ENCODE data around the gene CCDC32. TPM values are rescaled to one million over a fixed set of nuclear protein-coding genes. Genes with fewer than 3 reads are reported as not detected.

The CCDC32 gene
- total and polyA plus RNA-seq, 7 donors: 21.4 to 55.3 (median 37.1) TPM

DNA sequence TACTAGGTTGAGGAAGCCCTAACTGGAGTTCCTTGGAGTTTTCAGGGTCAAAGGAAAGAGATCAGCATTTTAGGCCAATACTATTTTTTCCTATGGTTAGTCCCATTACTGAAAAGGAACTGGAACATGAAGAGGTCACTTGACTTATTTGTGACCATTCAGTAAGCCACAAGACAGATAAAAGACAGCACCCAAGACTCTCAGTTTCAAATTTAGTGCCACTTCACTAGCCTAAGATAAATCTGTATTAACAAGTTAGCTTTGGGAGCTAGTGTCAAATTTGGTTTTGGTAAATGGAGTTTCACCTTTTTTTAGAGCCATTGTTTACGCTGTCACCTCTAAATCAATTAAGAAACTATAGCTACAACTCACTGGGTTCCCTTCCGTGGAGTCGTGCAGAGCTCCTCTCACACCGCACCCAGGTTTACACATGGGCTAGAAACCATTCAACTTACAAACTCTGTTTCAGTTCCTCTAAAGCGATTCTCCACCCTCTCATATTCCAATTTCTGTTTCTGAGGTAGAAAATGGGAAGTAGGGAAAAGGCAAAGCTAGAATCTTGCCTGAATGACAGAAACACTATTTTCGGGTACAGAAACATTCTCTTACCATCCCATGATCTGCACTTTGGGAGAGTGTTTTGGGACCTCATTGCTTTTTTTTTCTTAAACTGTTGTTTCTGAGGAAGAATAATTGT, 14.4 kb downstream of the CCDC32 start:
- Histone ChIP-seq H3K4me3 (no peak overlapping the region), H3K9me3 (no peaks in the 10 kb centered on the region), H3K27ac (no peak overlapping the region), H3K36me3 (peaks cover 0 to 70% (median 4%) of the 10 kb centered on the region in 4 donors), H3K4me1 (no peaks in the 10 kb centered on the region), H3K27me3 (no peaks in the 10 kb centered on the region)
- TF ChIP-seq, protein P1, sequence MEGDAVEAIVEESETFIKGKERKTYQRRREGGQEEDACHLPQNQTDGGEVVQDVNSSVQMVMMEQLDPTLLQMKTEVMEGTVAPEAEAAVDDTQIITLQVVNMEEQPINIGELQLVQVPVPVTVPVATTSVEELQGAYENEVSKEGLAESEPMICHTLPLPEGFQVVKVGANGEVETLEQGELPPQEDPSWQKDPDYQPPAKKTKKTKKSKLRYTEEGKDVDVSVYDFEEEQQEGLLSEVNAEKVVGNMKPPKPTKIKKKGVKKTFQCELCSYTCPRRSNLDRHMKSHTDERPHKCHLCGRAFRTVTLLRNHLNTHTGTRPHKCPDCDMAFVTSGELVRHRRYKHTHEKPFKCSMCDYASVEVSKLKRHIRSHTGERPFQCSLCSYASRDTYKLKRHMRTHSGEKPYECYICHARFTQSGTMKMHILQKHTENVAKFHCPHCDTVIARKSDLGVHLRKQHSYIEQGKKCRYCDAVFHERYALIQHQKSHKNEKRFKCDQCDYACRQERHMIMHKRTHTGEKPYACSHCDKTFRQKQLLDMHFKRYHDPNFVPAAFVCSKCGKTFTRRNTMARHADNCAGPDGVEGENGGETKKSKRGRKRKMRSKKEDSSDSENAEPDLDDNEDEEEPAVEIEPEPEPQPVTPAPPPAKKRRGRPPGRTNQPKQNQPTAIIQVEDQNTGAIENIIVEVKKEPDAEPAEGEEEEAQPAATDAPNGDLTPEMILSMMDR (IDR thresholded peaks at IDR 0.05): no peak
- TF ChIP-seq POLR2AphosphoS5 (IDR thresholded peaks at IDR 0.05) (no peak), EP300 (IDR thresholded peaks at IDR 0.05) (no peak), POLR2A (IDR thresholded peaks at IDR 0.05) (no peak)
- intact Hi-C loops (cut with DNase I): no loop called here
- DNase-seq: no peak
- WGBS, 2 donors: 69 to 80% methylated on average over 6 of the region's 6 CpGs

DNA sequence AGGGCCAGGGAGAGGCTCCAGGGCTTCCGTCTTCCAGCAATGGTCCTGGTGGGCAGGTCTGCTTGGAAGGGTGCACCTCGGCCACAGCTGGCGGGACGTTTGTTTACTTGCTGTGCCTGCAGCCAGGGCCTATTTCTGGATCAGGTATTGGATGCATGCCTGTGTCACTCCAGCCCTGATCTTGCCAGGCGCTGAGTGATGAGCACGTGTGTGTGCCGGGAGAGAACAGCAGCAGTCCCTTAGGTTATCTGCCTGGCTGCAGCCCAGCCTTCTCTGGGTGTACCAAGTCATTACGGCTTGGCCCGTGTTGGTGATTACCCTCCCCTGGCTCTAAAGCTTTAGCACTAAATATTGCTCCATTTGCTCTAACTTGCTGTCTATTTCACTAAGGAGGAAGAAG, 14.9 kb downstream of the CCDC32 start:
- Histone ChIP-seq H3K4me1 (no peaks in the 10 kb centered on the region), H3K27me3 (no peaks in the 10 kb centered on the region), H3K36me3 (peaks cover 0 to 64% (median 4%) of the 10 kb centered on the region in 4 donors), H3K9me3 (no peaks in the 10 kb centered on the region), H3K4me3 (no peak overlapping the region), H3K27ac (no peak overlapping the region)
- intact Hi-C loops (cut with DNase I): no loop called here
- 74 to 84% methylated on average over 9 of the region's 9 CpGs for WGBS, 2 donors
- DNase-seq: no peak
- TF ChIP-seq POLR2AphosphoS5 (IDR thresholded peaks at IDR 0.05) (no peak), EP300 (IDR thresholded peaks at IDR 0.05) (no peak), POLR2A (IDR thresholded peaks at IDR 0.05) (no peak)
- TF ChIP-seq, protein P1 (IDR thresholded peaks at IDR 0.05): no peak

DNA sequence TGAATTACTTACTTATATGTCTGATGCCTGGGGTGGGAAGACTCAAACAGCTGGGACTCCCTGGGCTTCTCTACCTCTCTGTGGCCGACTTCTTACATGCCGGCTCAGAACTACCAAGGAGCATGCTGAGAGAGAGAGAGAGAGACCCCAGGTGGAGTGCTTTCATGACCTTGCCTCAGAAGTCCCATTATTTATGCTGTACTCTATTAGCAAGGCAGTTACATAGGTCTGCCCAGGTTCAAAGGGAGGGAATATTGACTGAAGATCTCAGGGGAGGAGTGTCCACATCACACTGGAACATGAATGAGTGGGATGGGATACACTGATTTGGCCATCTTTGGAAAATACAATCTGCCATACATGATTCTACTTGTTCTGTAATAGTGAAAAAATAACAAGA, 16.2 kb downstream of the CCDC32 start:
- Histone ChIP-seq H3K4me1 (no peaks in the 10 kb centered on the region), H3K9me3 (no peaks in the 10 kb centered on the region), H3K27ac (no peak overlapping the region), H3K27me3 (no peaks in the 10 kb centered on the region), H3K36me3 (peaks cover 0 to 52% (median 4%) of the 10 kb centered on the region in 4 donors), H3K4me3 (no peak overlapping the region)
- WGBS, 2 donors: 95 to 97% methylated on average over 2 of the region's 2 CpGs
- TF ChIP-seq EP300 (IDR thresholded peaks at IDR 0.05): no peak
- no peak for TF ChIP-seq POLR2AphosphoS5 (IDR thresholded peaks at IDR 0.05)
- TF ChIP-seq POLR2A (IDR thresholded peaks at IDR 0.05): no peak
- TF ChIP-seq, protein P1 (IDR thresholded peaks at IDR 0.05): no peak
- DNase-seq: no peak
- intact Hi-C loops (cut with DNase I): no loop called here

DNA sequence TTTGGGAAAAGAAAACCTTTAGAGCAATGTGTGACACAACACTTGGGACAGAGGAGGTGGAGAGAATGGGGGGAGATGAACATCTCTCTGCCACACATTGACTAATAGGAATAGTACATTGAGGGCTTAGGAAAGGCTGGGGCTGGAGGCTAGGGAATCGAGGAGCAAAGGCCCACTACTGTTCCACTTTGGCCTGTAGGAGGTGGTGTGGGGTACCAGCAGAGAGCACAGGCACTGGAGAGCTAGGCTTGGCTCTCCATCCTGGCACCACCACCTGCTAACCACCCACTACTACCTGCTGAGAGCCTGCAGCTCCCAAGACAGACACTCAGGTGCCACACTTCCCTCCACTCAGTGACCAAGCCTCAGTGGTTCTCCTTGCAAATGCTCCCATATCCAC, 19.4 kb downstream of the CCDC32 start:
- intact Hi-C loops (cut with DNase I): no loop called here
- no peak overlapping the region for H3K4me3 ChIP-seq
- H3K27ac ChIP-seq: no peak overlapping the region
- TF ChIP-seq, protein P1 (IDR thresholded peaks at IDR 0.05): no peak
- no peak for TF ChIP-seq EP300 (IDR thresholded peaks at IDR 0.05)
- TF ChIP-seq POLR2AphosphoS5 (IDR thresholded peaks at IDR 0.05): no peak
- TF ChIP-seq POLR2A (IDR thresholded peaks at IDR 0.05): no peak
- H3K27me3 ChIP-seq: no peaks in the 10 kb centered on the region
- no peaks in the 10 kb centered on the region for H3K9me3 ChIP-seq
- no peaks in the 10 kb centered on the region for H3K4me1 ChIP-seq
- WGBS, 2 donors: 83 to 93% methylated on average over 1 of the region's 1 CpG
- no peak for DNase-seq
- peaks cover 0 to 27% (median 0%) of the 10 kb centered on the region in 4 donors for H3K36me3 ChIP-seq

Measured in sigmoid colon (tissue), 7 donors.